HepG2 (cell line): Measurements from ENCODE around the gene TACC3. TPM values are rescaled to one million over a fixed set of nuclear protein-coding genes. Genes with fewer than 3 reads are reported as not detected.

Experiments used
- CEBPG ChIP-seq: IDR thresholded peaks from 2 replicates; pipeline ENCODE4 v1.6.1; 2016
- FOSL1 ChIP-seq: sonication (generic); formaldehyde crosslinking; IDR thresholded peaks from 2 replicates; pipeline ENCODE4 v1.9.0; 2021; ENCODE audit warnings: missing genetic modification reagents, borderline replicate concordance
- FOXA3 ChIP-seq: IDR thresholded peaks from 2 replicates; pipeline ENCODE4 v1.6.1; 2016; ENCODE audit warnings: missing genetic modification reagents, missing compliant biosample characterization
- GABPB1 ChIP-seq: IDR thresholded peaks from 2 replicates; pipeline ENCODE4 v1.6.1; 2016; ENCODE audit warnings: mild to moderate bottlenecking, missing genetic modification reagents, moderate library complexity, missing compliant biosample characterization
- MED1 ChIP-seq: sonication (generic); formaldehyde crosslinking; IDR thresholded peaks from 2 replicates; pipeline ENCODE4 v1.4.0; 2020; ENCODE audit warnings: missing genetic modification reagents
- NKX3-1 ChIP-seq: sonication (generic); formaldehyde crosslinking; IDR thresholded peaks from 2 replicates; pipeline ENCODE4 v1.5.0; 2020; ENCODE audit warnings: missing genetic modification reagents
- NR2C2 ChIP-seq: sonication (generic); formaldehyde crosslinking; IDR thresholded peaks from 2 replicates; pipeline ENCODE4 v1.4.0; 2020; ENCODE audit warnings: missing genetic modification reagents, mild to moderate bottlenecking, moderate library complexity, borderline replicate concordance
- RORA ChIP-seq: sonication (generic); formaldehyde crosslinking; IDR thresholded peaks from 2 replicates; pipeline ENCODE4 v1.5.0; 2020; ENCODE audit warnings: mild to moderate bottlenecking, missing genetic modification reagents, moderate library complexity
- TRIM24 ChIP-seq: sonication (generic); formaldehyde crosslinking; IDR thresholded peaks from 2 replicates; pipeline ENCODE4 v1.8.0; 2022; ENCODE audit warnings: mild to moderate bottlenecking, missing genetic modification reagents
- ZNF225 ChIP-seq: sonication (generic); formaldehyde crosslinking; IDR thresholded peaks from 2 replicates; pipeline ENCODE4 v1.4.0; 2020; ENCODE audit warnings: mild to moderate bottlenecking, missing genetic modification reagents
- ZNF329 ChIP-seq: sonication (generic); formaldehyde crosslinking; IDR thresholded peaks from 2 replicates; pipeline ENCODE4 v1.9.0; 2021; ENCODE audit warnings: low read depth, mild to moderate bottlenecking, missing genetic modification reagents
- ZNF335 ChIP-seq: sonication (generic); formaldehyde crosslinking; IDR thresholded peaks from 2 replicates; pipeline ENCODE4 v1.4.0; 2020; ENCODE audit warnings: missing genetic modification reagents
- ZNF430 ChIP-seq: sonication (generic); formaldehyde crosslinking; IDR thresholded peaks from 2 replicates; pipeline ENCODE4 v1.9.0; 2021; ENCODE audit warnings: mild to moderate bottlenecking, missing genetic modification reagents
- ZNF83 ChIP-seq: sonication (generic); formaldehyde crosslinking; IDR thresholded peaks from 2 replicates; pipeline ENCODE4 v1.4.0; 2020; ENCODE audit warnings: missing genetic modification reagents, mild to moderate bottlenecking, borderline replicate concordance
- ZNF883 ChIP-seq: sonication (generic); formaldehyde crosslinking; IDR thresholded peaks from 2 replicates; pipeline ENCODE4 v1.5.1; 2020; ENCODE audit warnings: mild to moderate bottlenecking, missing genetic modification reagents; ENCODE audit errors: not compliant biosample characterization
- ZSCAN22 ChIP-seq: sonication (generic); formaldehyde crosslinking; IDR thresholded peaks from 2 replicates; pipeline ENCODE4 v1.4.0; 2020; ENCODE audit warnings: mild to moderate bottlenecking, missing genetic modification reagents
- ZSCAN30 ChIP-seq: sonication (generic); formaldehyde crosslinking; IDR thresholded peaks from 2 replicates; pipeline ENCODE4 v1.5.0; 2020; ENCODE audit warnings: mild to moderate bottlenecking, missing genetic modification reagents
- polyA plus RNA-seq, 8 experiments: library from polyadenylated mRNA; depleted of rRNA in 3 of 8; stranded (reverse) in 7 of 8; unstranded in 1 of 8; fragments of >200 nt; fragmentation: Illumina TruSeq in 4 of 8; extraction: Trizol in 4 of 8; gene quantifications; 2 replicates each; pipeline versions ENCODE4 v1.2.1 to v1.2.3, GENCODE V29; 2011 to 2016; ENCODE audit warnings: low read depth in 4 of 8, missing spikeins in 1 of 8, mixed read lengths in 1 of 8; ENCODE audit not compliant: insufficient read depth in 1 of 8
- total RNA-seq, 5 experiments: library from RNA; depleted of rRNA; stranded (reverse); fragments of >200 nt; fragmentation: Illumina TruSeq; extraction: Trizol; gene quantifications; 2 replicates each; pipeline ENCODE4 v1.2.3, GENCODE V29; 2016; ENCODE audit warnings: low read depth in 1 of 5
- TF ChIP-seq, protein P1 (sequence below): sonication (generic); formaldehyde crosslinking; IDR thresholded peaks from 2 replicates; pipeline ENCODE4 v1.5.0; 2020; ENCODE audit warnings: mild to moderate bottlenecking, missing genetic modification reagents, moderate library complexity
- TF ChIP-seq, protein P2 (sequence below): IDR thresholded peaks from 2 replicates; pipeline ENCODE4 v1.6.1; 2016; ENCODE audit warnings: missing genetic modification reagents, missing compliant biosample characterization
- TF ChIP-seq, protein P3 (sequence below): sonication (generic); formaldehyde crosslinking; IDR thresholded peaks from 2 replicates; pipeline ENCODE4 v1.5.0; 2020; ENCODE audit warnings: mild to moderate bottlenecking, missing genetic modification reagents
- TF ChIP-seq, protein P4 (sequence below): sonication (generic); formaldehyde crosslinking; IDR thresholded peaks from 2 replicates; pipeline ENCODE4 v1.8.0; 2022; ENCODE audit warnings: low read depth, missing genetic modification reagents
- TF ChIP-seq, protein P5 (sequence below): sonication (generic); formaldehyde crosslinking; IDR thresholded peaks from 2 replicates; pipeline ENCODE4 v1.5.1; 2020; ENCODE audit warnings: missing genetic modification reagents, mild to moderate bottlenecking, borderline replicate concordance
- TF ChIP-seq, protein P6 (sequence below): IDR thresholded peaks from 2 replicates; pipeline ENCODE4 v1.6.1; 2016; ENCODE audit warnings: mild to moderate bottlenecking

TACC3 gene
- total and polyA plus RNA-seq, 2 of the 13 experiments (the other 11 are each of a cell fraction or from before 2014, with no cell fraction given), result 20.3 to 21.2 TPM

DNA sequence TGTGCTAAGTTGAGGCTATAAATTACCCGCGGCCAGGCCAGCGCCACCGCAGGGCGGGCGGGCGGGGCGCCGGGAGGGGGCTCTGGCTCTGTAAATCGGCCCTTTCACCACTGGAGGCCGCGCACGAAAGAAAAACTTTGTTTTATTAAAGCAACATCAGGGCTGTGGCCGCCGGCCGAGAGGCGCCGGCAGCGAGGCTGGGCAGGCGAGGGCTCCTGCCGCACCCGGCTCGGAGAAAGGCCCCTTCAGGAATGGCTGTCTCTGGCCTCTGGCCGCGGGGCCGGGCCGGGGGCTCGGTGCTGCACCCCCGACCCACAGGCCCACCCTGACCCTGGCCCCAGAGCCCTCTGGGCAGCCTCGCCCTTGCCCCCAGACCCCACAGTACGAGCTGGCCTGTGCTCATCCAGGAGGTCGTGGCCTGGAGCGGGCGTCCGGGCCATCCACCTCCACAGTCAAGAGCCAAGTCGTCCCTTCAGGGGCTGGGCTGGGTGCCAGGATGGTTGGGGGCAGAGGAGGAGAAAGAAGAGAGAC lies 42.3 kb downstream of the TACC3 start (continued):
- TF ChIP-seq, protein P1, sequence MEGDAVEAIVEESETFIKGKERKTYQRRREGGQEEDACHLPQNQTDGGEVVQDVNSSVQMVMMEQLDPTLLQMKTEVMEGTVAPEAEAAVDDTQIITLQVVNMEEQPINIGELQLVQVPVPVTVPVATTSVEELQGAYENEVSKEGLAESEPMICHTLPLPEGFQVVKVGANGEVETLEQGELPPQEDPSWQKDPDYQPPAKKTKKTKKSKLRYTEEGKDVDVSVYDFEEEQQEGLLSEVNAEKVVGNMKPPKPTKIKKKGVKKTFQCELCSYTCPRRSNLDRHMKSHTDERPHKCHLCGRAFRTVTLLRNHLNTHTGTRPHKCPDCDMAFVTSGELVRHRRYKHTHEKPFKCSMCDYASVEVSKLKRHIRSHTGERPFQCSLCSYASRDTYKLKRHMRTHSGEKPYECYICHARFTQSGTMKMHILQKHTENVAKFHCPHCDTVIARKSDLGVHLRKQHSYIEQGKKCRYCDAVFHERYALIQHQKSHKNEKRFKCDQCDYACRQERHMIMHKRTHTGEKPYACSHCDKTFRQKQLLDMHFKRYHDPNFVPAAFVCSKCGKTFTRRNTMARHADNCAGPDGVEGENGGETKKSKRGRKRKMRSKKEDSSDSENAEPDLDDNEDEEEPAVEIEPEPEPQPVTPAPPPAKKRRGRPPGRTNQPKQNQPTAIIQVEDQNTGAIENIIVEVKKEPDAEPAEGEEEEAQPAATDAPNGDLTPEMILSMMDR (CRISPR knock-in tag), result no peak; the same call in 1 of the 2 replicates
- TF ChIP-seq CEBPG (CRISPR knock-in tag), result no peak
- 0 out of 2 replicates have a peak, but pooled peaks have one; percentile 29 for TF ChIP-seq ZNF225
- TF ChIP-seq, protein P2, sequence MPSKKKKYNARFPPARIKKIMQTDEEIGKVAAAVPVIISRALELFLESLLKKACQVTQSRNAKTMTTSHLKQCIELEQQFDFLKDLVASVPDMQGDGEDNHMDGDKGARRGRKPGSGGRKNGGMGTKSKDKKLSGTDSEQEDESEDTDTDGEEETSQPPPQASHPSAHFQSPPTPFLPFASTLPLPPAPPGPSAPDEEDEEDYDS (CRISPR knock-in tag), result no peak
- no peak for TF ChIP-seq RORA (CRISPR knock-in tag)
- no peak for TF ChIP-seq NKX3-1 (CRISPR knock-in tag)
- TF ChIP-seq MED1 (CRISPR knock-in tag), result no peak
- TF ChIP-seq, protein P3, sequence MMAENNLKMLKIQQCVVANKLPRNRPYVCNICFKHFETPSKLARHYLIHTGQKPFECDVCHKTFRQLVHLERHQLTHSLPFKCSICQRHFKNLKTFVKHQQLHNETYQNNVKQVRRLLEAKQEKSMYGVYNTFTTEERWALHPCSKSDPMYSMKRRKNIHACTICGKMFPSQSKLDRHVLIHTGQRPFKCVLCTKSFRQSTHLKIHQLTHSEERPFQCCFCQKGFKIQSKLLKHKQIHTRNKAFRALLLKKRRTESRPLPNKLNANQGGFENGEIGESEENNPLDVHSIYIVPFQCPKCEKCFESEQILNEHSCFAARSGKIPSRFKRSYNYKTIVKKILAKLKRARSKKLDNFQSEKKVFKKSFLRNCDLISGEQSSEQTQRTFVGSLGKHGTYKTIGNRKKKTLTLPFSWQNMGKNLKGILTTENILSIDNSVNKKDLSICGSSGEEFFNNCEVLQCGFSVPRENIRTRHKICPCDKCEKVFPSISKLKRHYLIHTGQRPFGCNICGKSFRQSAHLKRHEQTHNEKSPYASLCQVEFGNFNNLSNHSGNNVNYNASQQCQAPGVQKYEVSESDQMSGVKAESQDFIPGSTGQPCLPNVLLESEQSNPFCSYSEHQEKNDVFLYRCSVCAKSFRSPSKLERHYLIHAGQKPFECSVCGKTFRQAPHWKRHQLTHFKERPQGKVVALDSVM (CRISPR knock-in tag), result no peak
- peak; percentile 27 for TF ChIP-seq ZNF883 (CRISPR knock-in tag)
- no peak for TF ChIP-seq ZNF83
- TF ChIP-seq NR2C2 (CRISPR knock-in tag), result 0 out of 2 replicates have a peak, but pooled peaks have one; percentile 16
- TF ChIP-seq, protein P4, sequence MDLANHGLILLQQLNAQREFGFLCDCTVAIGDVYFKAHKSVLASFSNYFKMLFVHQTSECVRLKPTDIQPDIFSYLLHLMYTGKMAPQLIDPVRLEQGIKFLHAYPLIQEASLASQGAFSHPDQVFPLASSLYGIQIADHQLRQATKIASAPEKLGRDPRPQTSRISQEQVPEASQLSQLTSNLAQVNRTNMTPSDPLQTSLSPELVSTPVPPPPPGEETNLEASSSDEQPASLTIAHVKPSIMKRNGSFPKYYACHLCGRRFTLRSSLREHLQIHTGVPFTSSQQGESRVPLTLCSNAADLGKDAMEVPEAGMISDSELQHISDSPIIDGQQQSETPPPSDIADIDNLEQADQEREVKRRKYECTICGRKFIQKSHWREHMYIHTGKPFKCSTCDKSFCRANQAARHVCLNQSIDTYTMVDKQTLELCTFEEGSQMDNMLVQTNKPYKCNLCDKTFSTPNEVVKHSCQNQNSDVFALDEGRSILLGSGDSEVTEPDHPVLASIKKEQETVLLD (CRISPR knock-in tag), result no peak
- TF ChIP-seq GABPB1 (CRISPR knock-in tag), result peak; percentile 36; the same call in 1 of the 2 replicates
- 0 out of 2 replicates have a peak, but pooled peaks have one; percentile 16 for TF ChIP-seq ZNF335 (CRISPR knock-in tag)
- no peak for TF ChIP-seq ZSCAN22
- peak; percentile 96 for TF ChIP-seq ZNF329
- no peak for TF ChIP-seq ZSCAN30
- TF ChIP-seq, protein P5, sequence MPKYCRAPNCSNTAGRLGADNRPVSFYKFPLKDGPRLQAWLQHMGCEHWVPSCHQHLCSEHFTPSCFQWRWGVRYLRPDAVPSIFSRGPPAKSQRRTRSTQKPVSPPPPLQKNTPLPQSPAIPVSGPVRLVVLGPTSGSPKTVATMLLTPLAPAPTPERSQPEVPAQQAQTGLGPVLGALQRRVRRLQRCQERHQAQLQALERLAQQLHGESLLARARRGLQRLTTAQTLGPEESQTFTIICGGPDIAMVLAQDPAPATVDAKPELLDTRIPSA (CRISPR knock-in tag), result no peak
- TF ChIP-seq, protein P6, sequence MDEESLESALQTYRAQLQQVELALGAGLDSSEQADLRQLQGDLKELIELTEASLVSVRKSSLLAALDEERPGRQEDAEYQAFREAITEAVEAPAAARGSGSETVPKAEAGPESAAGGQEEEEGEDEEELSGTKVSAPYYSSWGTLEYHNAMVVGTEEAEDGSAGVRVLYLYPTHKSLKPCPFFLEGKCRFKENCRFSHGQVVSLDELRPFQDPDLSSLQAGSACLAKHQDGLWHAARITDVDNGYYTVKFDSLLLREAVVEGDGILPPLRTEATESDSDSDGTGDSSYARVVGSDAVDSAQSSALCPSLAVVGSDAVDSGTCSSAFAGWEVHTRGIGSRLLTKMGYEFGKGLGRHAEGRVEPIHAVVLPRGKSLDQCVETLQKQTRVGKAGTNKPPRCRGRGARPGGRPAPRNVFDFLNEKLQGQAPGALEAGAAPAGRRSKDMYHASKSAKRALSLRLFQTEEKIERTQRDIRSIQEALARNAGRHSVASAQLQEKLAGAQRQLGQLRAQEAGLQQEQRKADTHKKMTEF (CRISPR knock-in tag), result peak; percentile 38; the same call in 1 of the 2 replicates
- TF ChIP-seq ZNF430 (CRISPR knock-in tag), result 0 out of 2 replicates have a peak, but pooled peaks have one; percentile 47
- TF ChIP-seq FOSL1 (CRISPR knock-in tag), result no peak
- TF ChIP-seq TRIM24 (CRISPR knock-in tag), result no peak
- no peak for TF ChIP-seq FOXA3 (CRISPR knock-in tag)
